ENCODE results near the gene ANKRD40.

GRCh38 chr17:50658616-50659015 is 49.1 kb downstream of the ANKRD40 start:
- no peak for TF ChIP-seq POLR2A (IDR thresholded peaks at IDR 0.05; ENCODE audit: low read length)
- TF ChIP-seq GATA1 (IDR thresholded peaks at IDR 0.05; ENCODE audit: low read depth, low read length), result no peak

All from erythroblast (primary cell).